GM23338 (cell line): Measurements from ENCODE around the gene TNRC18.

Source experiments
- CREB1 ChIP-seq: fragments of 250-450 bp; sonication (Bioruptor Pico); IDR thresholded peaks from 2 replicates; pipeline ENCODE4 v1.5.0; 2020; ENCODE audit warnings: low read depth, mild to moderate bottlenecking, moderate library complexity
- EZH2phosphoT487 ChIP-seq: fragments of 200-600 bp; sonication (generic); IDR thresholded peaks from one replicate; pipeline ENCODE4 v1.8.1; 2018; ENCODE audit warnings: antibody characterized with exemption; ENCODE audit not compliant: unreplicated experiment
- JUNB ChIP-seq: IDR thresholded peaks from one replicate; pipeline ENCODE4 v1.6.1; 2016; ENCODE audit warnings: antibody characterized with exemption; ENCODE audit not compliant: unreplicated experiment
- POLR2AphosphoS5 ChIP-seq: IDR thresholded peaks from 2 replicates; pipeline ENCODE4 v1.6.1; 2016; ENCODE audit warnings: antibody characterized with exemption, low read depth
- TF ChIP-seq, protein P1 (sequence below), 2 experiments: fragments of 200-600 bp in 1 of 2; sonication (generic) in 1 of 2; conservative IDR thresholded peaks; 2 replicates each; pipeline versions ENCODE4 v1.5.1 to v1.6.1; 2016 to 2017; ENCODE audit warnings: antibody characterized with exemption in 2 of 2, low read depth in 2 of 2, mild to moderate bottlenecking in 2 of 2, moderate library complexity in 1 of 2
- TF ChIP-seq, protein P2 (sequence below): fragments of 250-450 bp; sonication (Bioruptor Pico); IDR thresholded peaks from 2 replicates; pipeline ENCODE4 v1.5.0; 2020; ENCODE audit warnings: mild to moderate bottlenecking, moderate library complexity
- TF ChIP-seq, protein P3 (sequence below): IDR thresholded peaks from one replicate; pipeline ENCODE4 v1.6.1; 2018; ENCODE audit warnings: antibody characterized with exemption; ENCODE audit not compliant: unreplicated experiment

DNA sequence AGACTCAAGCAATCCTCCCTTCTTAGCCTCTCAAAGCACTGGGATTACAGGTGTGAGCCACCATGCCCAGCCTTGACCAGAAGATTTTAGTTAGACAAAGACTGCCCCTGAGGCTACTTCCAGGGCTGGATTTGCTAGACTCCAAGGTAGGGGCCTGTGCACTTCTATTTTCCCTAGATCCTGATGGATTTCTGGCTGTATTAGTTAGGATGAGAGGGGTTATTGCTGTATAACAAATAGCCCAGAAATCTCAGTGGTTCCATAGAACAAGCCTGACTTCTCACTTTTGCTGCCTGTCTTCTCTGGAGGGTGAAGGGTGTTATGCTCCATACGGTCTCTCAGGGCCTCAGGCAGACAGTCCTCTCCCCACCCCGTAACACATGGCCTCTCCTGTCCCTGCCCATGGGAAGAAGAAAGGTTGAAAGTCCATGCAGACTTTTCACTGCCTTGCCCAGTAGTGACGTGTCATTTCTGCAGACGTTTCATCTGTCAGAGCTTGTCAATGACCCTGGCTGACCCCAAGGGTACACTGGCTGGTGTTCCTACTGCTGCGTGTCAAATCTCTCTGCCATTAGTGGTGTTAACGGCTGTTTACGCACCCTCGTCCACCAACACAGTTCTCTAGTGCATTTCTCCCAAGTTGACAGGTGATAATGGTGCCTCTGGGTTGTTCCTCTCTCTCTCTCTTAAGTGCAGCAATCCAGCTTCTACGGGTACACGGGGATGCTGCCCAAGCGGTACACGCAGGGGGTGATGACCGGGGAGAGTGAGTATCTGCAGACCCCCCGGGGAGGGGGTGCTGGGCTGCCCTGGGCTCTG lies 129.3 kb downstream of the TNRC18 start:
- TF ChIP-seq JUNB, result no peak
- TF ChIP-seq, protein P1, sequence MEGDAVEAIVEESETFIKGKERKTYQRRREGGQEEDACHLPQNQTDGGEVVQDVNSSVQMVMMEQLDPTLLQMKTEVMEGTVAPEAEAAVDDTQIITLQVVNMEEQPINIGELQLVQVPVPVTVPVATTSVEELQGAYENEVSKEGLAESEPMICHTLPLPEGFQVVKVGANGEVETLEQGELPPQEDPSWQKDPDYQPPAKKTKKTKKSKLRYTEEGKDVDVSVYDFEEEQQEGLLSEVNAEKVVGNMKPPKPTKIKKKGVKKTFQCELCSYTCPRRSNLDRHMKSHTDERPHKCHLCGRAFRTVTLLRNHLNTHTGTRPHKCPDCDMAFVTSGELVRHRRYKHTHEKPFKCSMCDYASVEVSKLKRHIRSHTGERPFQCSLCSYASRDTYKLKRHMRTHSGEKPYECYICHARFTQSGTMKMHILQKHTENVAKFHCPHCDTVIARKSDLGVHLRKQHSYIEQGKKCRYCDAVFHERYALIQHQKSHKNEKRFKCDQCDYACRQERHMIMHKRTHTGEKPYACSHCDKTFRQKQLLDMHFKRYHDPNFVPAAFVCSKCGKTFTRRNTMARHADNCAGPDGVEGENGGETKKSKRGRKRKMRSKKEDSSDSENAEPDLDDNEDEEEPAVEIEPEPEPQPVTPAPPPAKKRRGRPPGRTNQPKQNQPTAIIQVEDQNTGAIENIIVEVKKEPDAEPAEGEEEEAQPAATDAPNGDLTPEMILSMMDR (conservative IDR thresholded peaks at IDR 0.05; ENCODE audit: low read depth in 2 of 2), result no peak
- TF ChIP-seq, protein P2, sequence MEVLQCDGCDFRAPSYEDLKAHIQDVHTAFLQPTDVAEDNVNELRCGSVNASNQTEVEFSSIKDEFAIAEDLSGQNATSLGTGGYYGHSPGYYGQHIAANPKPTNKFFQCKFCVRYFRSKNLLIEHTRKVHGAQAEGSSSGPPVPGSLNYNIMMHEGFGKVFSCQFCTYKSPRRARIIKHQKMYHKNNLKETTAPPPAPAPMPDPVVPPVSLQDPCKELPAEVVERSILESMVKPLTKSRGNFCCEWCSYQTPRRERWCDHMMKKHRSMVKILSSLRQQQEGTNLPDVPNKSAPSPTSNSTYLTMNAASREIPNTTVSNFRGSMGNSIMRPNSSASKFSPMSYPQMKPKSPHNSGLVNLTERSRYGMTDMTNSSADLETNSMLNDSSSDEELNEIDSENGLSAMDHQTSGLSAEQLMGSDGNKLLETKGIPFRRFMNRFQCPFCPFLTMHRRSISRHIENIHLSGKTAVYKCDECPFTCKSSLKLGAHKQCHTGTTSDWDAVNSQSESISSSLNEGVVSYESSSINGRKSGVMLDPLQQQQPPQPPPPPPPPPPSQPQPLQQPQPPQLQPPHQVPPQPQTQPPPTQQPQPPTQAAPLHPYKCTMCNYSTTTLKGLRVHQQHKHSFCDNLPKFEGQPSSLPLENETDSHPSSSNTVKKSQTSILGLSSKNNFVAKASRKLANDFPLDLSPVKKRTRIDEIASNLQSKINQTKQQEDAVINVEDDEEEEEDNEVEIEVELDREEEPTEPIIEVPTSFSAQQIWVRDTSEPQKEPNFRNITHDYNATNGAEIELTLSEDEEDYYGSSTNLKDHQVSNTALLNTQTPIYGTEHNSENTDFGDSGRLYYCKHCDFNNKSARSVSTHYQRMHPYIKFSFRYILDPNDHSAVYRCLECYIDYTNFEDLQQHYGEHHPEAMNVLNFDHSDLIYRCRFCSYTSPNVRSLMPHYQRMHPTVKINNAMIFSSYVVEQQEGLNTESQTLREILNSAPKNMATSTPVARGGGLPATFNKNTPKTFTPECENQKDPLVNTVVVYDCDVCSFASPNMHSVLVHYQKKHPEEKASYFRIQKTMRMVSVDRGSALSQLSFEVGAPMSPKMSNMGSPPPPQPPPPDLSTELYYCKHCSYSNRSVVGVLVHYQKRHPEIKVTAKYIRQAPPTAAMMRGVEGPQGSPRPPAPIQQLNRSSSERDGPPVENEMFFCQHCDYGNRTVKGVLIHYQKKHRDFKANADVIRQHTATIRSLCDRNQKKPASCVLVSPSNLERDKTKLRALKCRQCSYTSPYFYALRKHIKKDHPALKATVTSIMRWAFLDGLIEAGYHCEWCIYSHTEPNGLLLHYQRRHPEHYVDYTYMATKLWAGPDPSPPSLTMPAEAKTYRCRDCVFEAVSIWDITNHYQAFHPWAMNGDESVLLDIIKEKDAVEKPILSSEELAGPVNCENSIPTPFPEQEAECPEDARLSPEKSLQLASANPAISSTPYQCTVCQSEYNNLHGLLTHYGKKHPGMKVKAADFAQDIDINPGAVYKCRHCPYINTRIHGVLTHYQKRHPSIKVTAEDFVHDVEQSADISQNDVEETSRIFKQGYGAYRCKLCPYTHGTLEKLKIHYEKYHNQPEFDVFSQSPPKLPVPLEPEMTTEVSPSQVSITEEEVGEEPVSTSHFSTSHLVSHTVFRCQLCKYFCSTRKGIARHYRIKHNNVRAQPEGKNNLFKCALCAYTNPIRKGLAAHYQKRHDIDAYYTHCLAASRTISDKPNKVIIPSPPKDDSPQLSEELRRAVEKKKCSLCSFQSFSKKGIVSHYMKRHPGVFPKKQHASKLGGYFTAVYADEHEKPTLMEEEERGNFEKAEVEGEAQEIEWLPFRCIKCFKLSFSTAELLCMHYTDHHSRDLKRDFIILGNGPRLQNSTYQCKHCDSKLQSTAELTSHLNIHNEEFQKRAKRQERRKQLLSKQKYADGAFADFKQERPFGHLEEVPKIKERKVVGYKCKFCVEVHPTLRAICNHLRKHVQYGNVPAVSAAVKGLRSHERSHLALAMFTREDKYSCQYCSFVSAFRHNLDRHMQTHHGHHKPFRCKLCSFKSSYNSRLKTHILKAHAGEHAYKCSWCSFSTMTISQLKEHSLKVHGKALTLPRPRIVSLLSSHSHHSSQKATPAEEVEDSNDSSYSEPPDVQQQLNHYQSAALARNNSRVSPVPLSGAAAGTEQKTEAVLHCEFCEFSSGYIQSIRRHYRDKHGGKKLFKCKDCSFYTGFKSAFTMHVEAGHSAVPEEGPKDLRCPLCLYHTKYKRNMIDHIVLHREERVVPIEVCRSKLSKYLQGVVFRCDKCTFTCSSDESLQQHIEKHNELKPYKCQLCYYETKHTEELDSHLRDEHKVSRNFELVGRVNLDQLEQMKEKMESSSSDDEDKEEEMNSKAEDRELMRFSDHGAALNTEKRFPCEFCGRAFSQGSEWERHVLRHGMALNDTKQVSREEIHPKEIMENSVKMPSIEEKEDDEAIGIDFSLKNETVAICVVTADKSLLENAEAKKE (CRISPR knock-in tag), result no peak
- TF ChIP-seq CREB1, result no peak
- no peak for TF ChIP-seq POLR2AphosphoS5
- no peak for TF ChIP-seq EZH2phosphoT487
- TF ChIP-seq, protein P3, sequence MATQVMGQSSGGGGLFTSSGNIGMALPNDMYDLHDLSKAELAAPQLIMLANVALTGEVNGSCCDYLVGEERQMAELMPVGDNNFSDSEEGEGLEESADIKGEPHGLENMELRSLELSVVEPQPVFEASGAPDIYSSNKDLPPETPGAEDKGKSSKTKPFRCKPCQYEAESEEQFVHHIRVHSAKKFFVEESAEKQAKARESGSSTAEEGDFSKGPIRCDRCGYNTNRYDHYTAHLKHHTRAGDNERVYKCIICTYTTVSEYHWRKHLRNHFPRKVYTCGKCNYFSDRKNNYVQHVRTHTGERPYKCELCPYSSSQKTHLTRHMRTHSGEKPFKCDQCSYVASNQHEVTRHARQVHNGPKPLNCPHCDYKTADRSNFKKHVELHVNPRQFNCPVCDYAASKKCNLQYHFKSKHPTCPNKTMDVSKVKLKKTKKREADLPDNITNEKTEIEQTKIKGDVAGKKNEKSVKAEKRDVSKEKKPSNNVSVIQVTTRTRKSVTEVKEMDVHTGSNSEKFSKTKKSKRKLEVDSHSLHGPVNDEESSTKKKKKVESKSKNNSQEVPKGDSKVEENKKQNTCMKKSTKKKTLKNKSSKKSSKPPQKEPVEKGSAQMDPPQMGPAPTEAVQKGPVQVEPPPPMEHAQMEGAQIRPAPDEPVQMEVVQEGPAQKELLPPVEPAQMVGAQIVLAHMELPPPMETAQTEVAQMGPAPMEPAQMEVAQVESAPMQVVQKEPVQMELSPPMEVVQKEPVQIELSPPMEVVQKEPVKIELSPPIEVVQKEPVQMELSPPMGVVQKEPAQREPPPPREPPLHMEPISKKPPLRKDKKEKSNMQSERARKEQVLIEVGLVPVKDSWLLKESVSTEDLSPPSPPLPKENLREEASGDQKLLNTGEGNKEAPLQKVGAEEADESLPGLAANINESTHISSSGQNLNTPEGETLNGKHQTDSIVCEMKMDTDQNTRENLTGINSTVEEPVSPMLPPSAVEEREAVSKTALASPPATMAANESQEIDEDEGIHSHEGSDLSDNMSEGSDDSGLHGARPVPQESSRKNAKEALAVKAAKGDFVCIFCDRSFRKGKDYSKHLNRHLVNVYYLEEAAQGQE, result no peak
